ENCODE results near the gene LONRF3.

LONRF3 gene

DNA sequence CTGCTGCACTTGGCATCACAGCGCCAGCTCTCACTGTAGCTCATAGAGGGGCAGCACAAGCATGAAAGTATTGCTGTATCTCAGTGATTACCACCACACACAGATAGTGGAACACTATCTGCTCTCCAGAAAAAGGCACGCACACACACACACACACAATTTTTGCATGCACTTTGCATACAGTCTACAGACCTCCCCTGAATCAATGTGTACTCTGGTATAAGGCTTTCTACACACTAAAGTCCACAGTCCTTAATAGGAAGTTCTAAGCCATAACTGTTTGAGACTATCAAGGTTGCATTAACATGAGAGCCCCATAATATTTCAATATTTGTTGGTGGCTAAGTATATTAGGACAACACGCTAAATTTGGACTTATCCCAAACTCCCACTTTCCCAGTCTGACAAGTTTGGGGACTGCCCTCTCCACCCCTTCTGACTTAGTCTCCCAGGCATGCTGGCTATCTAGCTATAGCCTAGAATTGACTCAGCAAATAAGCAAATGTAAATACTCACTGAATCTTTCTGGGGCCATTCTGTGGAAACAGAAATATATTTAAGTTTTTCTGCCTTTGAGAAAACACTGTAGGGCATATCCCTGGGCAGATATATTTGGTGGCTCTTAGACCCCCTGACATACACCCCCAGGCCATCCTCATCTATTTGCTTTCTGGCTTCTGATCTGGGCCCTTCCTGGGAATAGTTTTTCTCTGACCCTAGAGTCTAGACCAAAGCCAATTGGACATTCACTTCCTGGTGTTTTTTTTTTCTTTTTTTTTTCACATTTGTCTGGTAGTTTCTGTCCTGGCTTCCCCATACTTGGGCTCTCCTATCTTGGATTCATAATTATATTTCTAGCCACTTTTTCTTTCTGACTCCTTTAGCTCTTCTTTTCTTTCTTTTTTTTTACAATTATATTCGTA lies 62.0 kb downstream of the LONRF3 start:
- no peaks in the 10 kb centered on the region for H3K4me1 Mint-ChIP-seq (ENCODE audit: low read depth)
- H3K4me3 Mint-ChIP-seq = no peak overlapping the region
- no peak for DNase-seq
- H3K9me3 Mint-ChIP-seq = peaks cover 5% of the 10 kb centered on the region
- peaks cover 27% of the 10 kb centered on the region for H3K27me3 Mint-ChIP-seq
- no peaks in the 10 kb centered on the region for H3K36me3 Mint-ChIP-seq (ENCODE audit: low read depth)
- H3K27ac Mint-ChIP-seq = no peak overlapping the region

DNA sequence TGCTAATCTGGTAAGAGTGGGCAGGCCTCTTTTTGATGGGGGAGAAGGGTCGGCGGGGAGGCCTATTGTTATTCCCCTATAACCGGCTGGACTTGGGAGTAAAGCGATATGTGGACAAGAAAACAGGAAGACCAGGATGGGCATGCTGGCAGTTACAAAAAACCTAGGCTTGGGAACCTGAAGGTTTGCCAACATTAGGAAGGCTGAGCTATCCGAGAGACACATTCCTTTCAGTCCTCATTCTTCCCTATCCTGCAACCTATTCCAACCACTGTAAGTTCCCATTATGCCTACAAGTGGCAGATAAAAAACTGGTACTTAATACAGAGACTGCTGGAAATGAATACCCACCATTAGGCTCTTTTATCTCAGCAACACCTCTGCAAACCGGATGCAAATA lies 66.0 kb downstream of the LONRF3 start:
- Mint-ChIP-seq H3K27me3 (peaks cover 13% of the 10 kb centered on the region), H3K27ac (no peak overlapping the region), H3K36me3 (ENCODE audit: low read depth) (no peaks in the 10 kb centered on the region), H3K9me3 (no peaks in the 10 kb centered on the region), H3K4me1 (ENCODE audit: low read depth) (no peaks in the 10 kb centered on the region), H3K4me3 (no peak overlapping the region)
- no peak for DNase-seq

DNA sequence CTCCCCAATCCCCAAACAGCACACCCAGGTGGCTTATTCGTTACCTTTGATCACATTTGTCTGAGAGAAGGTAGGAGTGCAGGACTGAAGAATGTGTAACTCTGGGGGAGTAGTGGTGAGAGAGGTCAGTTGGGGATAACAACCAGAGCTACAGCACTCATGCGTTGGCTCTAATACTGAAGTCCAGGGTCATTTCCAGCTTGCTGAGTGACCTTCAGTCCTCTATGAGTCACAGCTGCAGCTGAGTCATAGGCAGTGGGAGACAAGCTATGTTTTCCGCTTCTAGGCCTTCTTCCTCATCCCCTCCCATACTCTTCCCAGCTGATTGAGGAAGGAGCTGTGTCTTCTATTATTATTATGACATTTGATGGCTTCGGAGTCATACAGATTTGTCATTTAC lies 66.8 kb downstream of the LONRF3 start:
- H3K27ac Mint-ChIP-seq = no peak overlapping the region
- peaks cover 3% of the 10 kb centered on the region for H3K4me1 Mint-ChIP-seq (ENCODE audit: low read depth)
- no peaks in the 10 kb centered on the region for H3K9me3 Mint-ChIP-seq
- H3K27me3 Mint-ChIP-seq = peaks cover 16% of the 10 kb centered on the region
- DNase-seq = no peak
- no peak overlapping the region for H3K4me3 Mint-ChIP-seq
- no peaks in the 10 kb centered on the region for H3K36me3 Mint-ChIP-seq (ENCODE audit: low read depth)

DNA sequence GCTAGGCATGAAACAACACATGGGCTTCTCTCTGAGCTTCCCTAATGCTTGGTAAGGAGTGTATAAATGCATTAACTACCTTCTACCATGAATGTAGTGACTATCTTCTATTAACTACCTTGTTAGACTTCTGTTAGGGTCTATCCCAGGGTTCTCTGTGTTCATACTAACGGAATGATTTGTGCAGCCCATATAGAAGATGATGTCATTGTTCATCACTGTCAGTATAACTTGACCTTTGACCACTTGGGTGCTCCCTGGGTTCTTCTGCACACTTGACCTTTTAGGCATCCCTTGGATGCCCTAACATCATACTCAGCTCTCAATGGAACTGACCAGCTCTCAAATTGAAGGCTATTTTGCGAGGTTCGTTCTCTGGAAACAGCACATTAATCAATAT lies 67.6 kb downstream of the LONRF3 start:
- Mint-ChIP-seq H3K27ac (no peak overlapping the region), H3K4me1 (ENCODE audit: low read depth) (peaks cover 3% of the 10 kb centered on the region), H3K27me3 (peaks cover 16% of the 10 kb centered on the region), H3K4me3 (no peak overlapping the region), H3K9me3 (no peaks in the 10 kb centered on the region), H3K36me3 (ENCODE audit: low read depth) (no peaks in the 10 kb centered on the region)
- no peak for DNase-seq

DNA sequence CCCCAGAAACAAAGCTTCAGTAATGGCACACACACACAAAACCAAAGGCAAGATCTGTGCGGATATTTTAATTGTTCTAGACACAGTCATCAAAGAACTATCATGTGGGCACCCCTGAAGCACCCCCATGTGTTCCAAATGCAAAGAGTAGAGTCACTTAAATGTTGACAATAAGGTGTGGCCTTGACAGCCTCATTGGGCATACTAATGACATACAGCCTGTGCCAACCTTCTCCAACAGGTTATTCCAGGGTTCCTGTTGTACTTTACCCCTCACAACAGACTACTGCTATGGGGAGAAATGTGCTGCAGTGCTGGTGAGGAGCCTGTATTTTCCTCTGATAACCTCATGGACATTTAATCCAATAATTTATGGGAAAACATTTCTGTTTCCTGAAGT lies 68.6 kb downstream of the LONRF3 start:
- Mint-ChIP-seq H3K36me3 (ENCODE audit: low read depth) (no peaks in the 10 kb centered on the region), H3K4me1 (ENCODE audit: low read depth) (peaks cover 3% of the 10 kb centered on the region), H3K27me3 (peaks cover 13% of the 10 kb centered on the region), H3K27ac (no peak overlapping the region), H3K9me3 (no peaks in the 10 kb centered on the region), H3K4me3 (no peak overlapping the region)
- DNase-seq = no peak

DNA sequence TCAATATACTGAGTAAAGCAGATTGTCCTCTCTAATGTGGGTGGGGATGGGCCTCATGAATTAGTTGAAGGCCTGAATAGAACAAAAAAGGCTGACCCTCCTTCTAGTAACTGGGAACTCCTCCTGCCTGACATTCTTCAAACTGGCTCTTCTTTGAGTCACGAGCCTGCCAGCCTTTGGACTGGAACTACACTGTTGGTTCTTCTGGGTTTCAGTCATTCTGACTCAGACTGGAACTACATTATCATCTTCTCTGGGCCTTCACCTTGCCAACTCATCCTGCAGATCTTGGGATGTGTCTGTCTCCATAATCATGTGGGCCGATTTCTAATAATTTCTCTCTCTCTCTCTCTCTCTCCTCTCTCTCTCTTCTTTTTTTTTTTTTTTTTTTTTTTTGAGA lies 71.5 kb downstream of the LONRF3 start:
- no peak for DNase-seq
- Mint-ChIP-seq H3K36me3 (ENCODE audit: low read depth) (no peaks in the 10 kb centered on the region), H3K4me1 (ENCODE audit: low read depth) (peaks cover 3% of the 10 kb centered on the region), H3K4me3 (no peak overlapping the region), H3K27ac (no peak overlapping the region), H3K27me3 (peaks cover 13% of the 10 kb centered on the region), H3K9me3 (no peaks in the 10 kb centered on the region)

DNA sequence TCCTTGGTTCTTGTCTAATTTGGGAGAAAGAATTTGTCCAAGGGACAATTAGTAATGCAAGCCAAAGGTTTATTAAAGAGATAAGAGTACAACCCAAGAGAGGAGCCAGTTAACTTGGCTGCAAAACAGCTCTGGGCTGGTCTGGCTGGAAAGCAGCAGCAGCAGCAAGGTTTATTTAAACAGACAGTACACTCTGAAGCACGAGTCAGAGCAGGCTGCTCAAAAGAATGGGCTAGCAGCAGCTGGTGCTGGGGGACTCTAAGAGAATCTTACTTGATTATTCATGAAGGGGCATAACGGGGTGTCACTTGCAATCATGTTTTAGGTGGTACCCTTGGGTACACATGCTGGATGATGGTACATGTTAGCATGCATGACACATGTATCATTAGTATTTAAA lies 81.3 kb downstream of the LONRF3 start:
- Mint-ChIP-seq H3K4me1 (ENCODE audit: low read depth) (no peaks in the 10 kb centered on the region), H3K36me3 (ENCODE audit: low read depth) (no peaks in the 10 kb centered on the region), H3K27ac (no peak overlapping the region), H3K4me3 (no peak overlapping the region), H3K27me3 (peaks cover 42% of the 10 kb centered on the region), H3K9me3 (no peaks in the 10 kb centered on the region)
- DNase-seq = no peak

DNA sequence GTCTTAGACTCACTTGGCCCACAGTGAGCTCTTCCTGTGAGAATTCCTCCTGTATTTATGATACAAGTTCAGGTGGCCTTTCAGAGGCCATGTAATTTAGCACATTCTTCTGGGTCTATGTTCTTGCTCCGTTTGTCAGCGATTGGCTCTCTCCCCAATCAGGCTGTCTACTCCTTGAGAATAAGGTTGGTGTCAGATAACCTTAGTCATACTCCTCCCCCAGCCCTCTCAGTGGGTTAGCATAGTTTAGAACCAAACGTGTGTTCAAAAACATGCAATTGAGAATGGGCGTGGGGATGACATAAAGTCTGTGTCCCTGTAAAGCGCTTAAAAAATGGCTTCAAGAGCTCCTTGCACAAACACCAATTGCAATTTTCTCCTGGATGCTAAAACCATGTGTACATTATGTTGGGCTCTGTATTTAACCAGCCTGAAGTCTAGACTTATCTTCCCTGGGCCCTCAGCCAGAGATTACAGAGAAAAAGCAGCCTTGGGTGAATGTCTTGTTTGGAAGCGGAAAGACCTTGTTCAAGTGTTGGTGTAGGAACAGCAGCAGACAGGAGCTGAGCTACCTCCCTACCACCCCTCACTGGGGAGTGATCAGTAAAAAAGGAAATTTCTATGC lies 88.4 kb downstream of the LONRF3 start:
- no peaks in the 10 kb centered on the region for H3K4me1 Mint-ChIP-seq (ENCODE audit: low read depth)
- no peak overlapping the region for H3K27ac Mint-ChIP-seq
- DNase-seq = no peak
- H3K4me3 Mint-ChIP-seq = no peak overlapping the region
- H3K27me3 Mint-ChIP-seq = peaks cover 26% of the 10 kb centered on the region
- H3K9me3 Mint-ChIP-seq = no peaks in the 10 kb centered on the region
- no peaks in the 10 kb centered on the region for H3K36me3 Mint-ChIP-seq (ENCODE audit: low read depth)

DNA sequence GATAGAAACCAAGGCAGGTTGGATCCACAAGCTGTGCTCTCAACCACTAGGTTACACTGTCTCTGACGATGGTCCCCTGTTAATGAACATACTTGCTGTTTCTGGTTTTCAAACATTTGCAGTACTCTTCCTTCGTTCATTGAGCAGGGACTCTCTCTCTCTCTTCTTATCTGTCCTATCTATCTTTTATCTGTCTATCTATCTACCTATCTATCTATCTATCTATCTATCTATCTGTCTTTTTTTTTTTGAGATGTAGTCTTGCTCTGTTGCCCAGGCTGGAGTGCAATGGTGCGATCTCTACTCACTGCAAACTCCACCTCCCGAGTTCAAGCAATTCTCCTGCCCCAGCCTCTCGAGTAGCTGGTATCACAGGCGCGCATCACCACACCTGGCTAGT lies 89.0 kb downstream of the LONRF3 start:
- no peak for DNase-seq
- no peaks in the 10 kb centered on the region for H3K36me3 Mint-ChIP-seq (ENCODE audit: low read depth)
- no peaks in the 10 kb centered on the region for H3K4me1 Mint-ChIP-seq (ENCODE audit: low read depth)
- H3K27ac Mint-ChIP-seq = no peak overlapping the region
- no peak overlapping the region for H3K4me3 Mint-ChIP-seq
- H3K27me3 Mint-ChIP-seq = peaks cover 26% of the 10 kb centered on the region
- no peaks in the 10 kb centered on the region for H3K9me3 Mint-ChIP-seq

DNA sequence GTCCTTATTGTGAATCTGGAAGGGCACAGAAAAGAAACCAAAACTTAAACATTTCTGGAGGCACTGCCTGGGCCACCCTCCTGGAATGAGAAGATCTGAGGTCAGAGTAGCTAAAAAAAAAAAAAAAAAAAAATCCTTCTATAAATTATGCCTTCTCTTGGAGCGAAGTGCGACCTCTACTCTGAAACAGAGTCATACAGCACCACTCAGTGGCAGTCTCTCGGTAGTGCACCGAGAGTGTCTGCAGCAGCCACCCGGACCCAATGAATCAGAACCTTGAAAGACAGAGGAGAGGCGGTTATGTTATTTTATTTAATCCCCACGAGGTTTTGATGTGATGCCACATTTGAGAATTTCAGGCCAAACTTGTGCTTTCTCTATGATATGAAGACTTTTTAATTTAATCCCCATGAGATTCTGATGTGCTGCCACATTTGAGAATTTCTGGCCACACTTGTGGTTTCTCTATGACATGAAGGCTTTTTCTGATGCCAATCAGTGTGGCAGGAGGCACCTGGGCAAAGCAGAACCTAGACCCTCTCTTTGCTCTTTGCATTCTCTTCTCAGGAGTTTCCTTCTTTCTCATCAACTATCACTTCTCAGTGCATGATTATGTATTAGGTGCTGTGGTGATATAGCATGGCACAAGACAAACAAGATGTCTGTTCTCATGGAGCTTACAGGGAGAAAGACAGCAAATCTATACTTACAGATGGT lies 92.8 kb downstream of the LONRF3 start:
- H3K9me3 Mint-ChIP-seq = no peaks in the 10 kb centered on the region
- H3K4me1 Mint-ChIP-seq (ENCODE audit: low read depth) = no peaks in the 10 kb centered on the region
- no peak overlapping the region for H3K4me3 Mint-ChIP-seq
- H3K27me3 Mint-ChIP-seq = peaks cover 13% of the 10 kb centered on the region
- H3K36me3 Mint-ChIP-seq (ENCODE audit: low read depth) = no peaks in the 10 kb centered on the region
- peak; percentile 48 for DNase-seq
- no peak overlapping the region for H3K27ac Mint-ChIP-seq

Data from activated T-cell treated with anti-CD3 and anti-CD28 coated beads, Interleukin-2, amount 50 U/mL, for 24 hours (primary cell).